Mucosa of stomach (tissue), 1 donor: ENCODE results near the gene TBC1D1.

Source experiments
- H3K27me3 ChIP-seq: one replicate; pipeline ENCODE4 v1.7.0; 2013; ENCODE audit warnings: mild to moderate bottlenecking, low read length; ENCODE audit not compliant: control insufficient read depth, insufficient read depth
- H3K36me3 ChIP-seq: one replicate; pipeline ENCODE4 v1.7.0; 2013; ENCODE audit warnings: low read length; ENCODE audit not compliant: control insufficient read depth, insufficient read depth
- H3K4me1 ChIP-seq: one replicate; pipeline ENCODE4 v1.7.0; 2013; ENCODE audit warnings: mild to moderate bottlenecking, low read length; ENCODE audit not compliant: control insufficient read depth, insufficient read depth
- H3K4me3 ChIP-seq: one replicate; pipeline ENCODE4 v1.7.0; 2013; ENCODE audit warnings: low read length
- H3K9ac ChIP-seq: one replicate; pipeline ENCODE4 v1.7.0; 2013; ENCODE audit warnings: mild to moderate bottlenecking, low read length, moderate library complexity
- H3K9me3 ChIP-seq: one replicate; pipeline ENCODE4 v1.7.0; 2013; ENCODE audit warnings: mild to moderate bottlenecking, low read length, moderate library complexity; ENCODE audit not compliant: control insufficient read depth
- donor health status: Pancreatic carcinoma.

The TBC1D1 gene

GRCh38 chr4:37991623-37992410 is 100.9 kb downstream of the TBC1D1 start:
- Histone ChIP-seq H3K27me3 (no peaks in the 10 kb centered on the region), H3K9ac (no peak overlapping the region), H3K9me3 (no peaks in the 10 kb centered on the region), H3K4me3 (no peak overlapping the region), H3K4me1 (no peaks in the 10 kb centered on the region), H3K36me3 (no peaks in the 10 kb centered on the region)

- Histone ChIP-seq H3K9me3 (no peaks in the 10 kb centered on the region), H3K4me3 (no peak overlapping the region), H3K4me1 (no peaks in the 10 kb centered on the region), H3K27me3 (no peaks in the 10 kb centered on the region), H3K9ac (no peak overlapping the region), H3K36me3 (no peaks in the 10 kb centered on the region)
These were observed 102.9 kb downstream of the TBC1D1 start for GRCh38 chr4:37993806-37994205.

- Histone ChIP-seq H3K36me3 (no peaks in the 10 kb centered on the region), H3K9ac (no peak overlapping the region), H3K9me3 (no peaks in the 10 kb centered on the region), H3K4me1 (peaks cover 1% of the 10 kb centered on the region), H3K4me3 (no peak overlapping the region), H3K27me3 (no peaks in the 10 kb centered on the region)
These were observed 103.7 kb downstream of the TBC1D1 start for GRCh38 chr4:37994569-37994968.

- Histone ChIP-seq H3K9ac (no peak overlapping the region), H3K4me3 (no peak overlapping the region), H3K27me3 (no peaks in the 10 kb centered on the region), H3K9me3 (no peaks in the 10 kb centered on the region), H3K4me1 (peaks cover 4% of the 10 kb centered on the region), H3K36me3 (no peaks in the 10 kb centered on the region)
These were observed 104.5 kb downstream of the TBC1D1 start for GRCh38 chr4:37995299-37995821.

- peaks cover 4% of the 10 kb centered on the region for H3K4me1 ChIP-seq
These were observed 105.3 kb downstream of the TBC1D1 start for GRCh38 chr4:37995981-37996775.

GRCh38 chr4:37998226-37998625 is 107.3 kb downstream of the TBC1D1 start:
- H3K9ac ChIP-seq, result no peak overlapping the region
- no peaks in the 10 kb centered on the region for H3K36me3 ChIP-seq
- no peak overlapping the region for H3K4me3 ChIP-seq
- peaks cover 4% of the 10 kb centered on the region for H3K4me1 ChIP-seq
- no peaks in the 10 kb centered on the region for H3K27me3 ChIP-seq
- no peaks in the 10 kb centered on the region for H3K9me3 ChIP-seq

More at GRCh38 chr4:37995981-37996775, 105.3 kb downstream of the TBC1D1 start:
- no peak overlapping the region for H3K9ac ChIP-seq
- H3K36me3 ChIP-seq, result no peaks in the 10 kb centered on the region
- no peaks in the 10 kb centered on the region for H3K9me3 ChIP-seq
- no peak overlapping the region for H3K4me3 ChIP-seq
- H3K27me3 ChIP-seq, result no peaks in the 10 kb centered on the region

DNA sequence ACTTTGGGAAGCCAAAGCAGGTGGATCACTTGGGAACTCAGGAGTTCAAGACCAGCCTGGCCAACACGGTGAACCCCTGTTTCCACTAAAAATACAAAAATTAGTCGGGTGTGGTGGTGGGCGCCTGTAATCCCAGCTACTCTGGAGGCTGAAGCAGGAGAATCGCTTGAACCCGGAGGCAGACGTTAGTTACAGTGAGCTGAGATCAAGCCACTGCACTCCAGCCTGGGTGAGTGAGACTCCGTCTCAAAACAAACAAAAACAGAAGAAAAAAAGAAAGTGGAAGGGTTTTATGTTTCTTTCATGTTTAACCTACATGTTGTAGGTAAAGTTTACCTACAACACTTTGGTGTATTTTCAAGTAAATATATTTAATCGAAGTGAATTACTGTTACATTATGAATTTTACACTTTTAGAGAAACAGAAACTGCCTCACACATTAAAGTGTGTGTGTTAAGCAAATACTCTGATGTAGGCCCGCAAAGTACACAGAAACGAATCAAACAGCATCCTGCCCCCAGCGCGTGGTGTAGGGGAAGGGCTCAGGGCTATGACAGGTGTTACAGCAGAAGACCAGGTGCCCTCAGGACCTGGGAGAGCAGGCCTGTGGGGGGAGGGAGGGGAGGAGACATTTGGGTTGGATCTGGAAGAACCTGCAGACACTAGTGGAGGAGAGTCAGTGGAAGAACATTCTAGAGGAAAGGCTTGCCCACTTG is 108.3 kb downstream of the TBC1D1 start:
- Histone ChIP-seq H3K9ac (no peak overlapping the region), H3K36me3 (no peaks in the 10 kb centered on the region), H3K4me3 (no peak overlapping the region), H3K4me1 (peaks cover 4% of the 10 kb centered on the region), H3K27me3 (no peaks in the 10 kb centered on the region), H3K9me3 (no peaks in the 10 kb centered on the region)

- no peaks in the 10 kb centered on the region for H3K9me3 ChIP-seq
- H3K4me1 ChIP-seq, result peaks cover 6% of the 10 kb centered on the region
- no peaks in the 10 kb centered on the region for H3K36me3 ChIP-seq
- H3K4me3 ChIP-seq, result no peak overlapping the region
- H3K9ac ChIP-seq, result no peak overlapping the region
- no peaks in the 10 kb centered on the region for H3K27me3 ChIP-seq
These were observed 109.1 kb downstream of the TBC1D1 start for GRCh38 chr4:37999965-38000364.

DNA sequence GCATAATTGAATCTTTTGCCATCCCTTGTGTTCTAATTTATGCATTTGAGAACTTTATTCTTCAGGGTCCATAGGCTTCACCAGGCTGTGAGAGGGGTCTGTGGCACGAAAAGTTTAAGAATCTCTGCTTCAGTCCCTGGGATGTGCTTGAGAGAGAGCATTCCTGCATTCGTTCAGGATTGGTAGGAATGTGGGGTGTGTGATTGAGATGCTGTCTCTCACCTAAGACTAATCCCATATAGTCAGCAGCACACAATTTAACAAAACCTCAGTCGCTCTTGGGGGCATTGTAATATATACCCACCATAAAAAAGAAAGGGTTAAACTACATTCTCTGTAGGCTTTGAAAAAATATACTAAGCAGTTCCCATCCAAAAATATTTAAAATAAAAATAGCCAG is 111.0 kb downstream of the TBC1D1 start:
- Histone ChIP-seq H3K9me3 (no peaks in the 10 kb centered on the region), H3K4me1 (peaks cover 14% of the 10 kb centered on the region), H3K36me3 (no peaks in the 10 kb centered on the region)

DNA sequence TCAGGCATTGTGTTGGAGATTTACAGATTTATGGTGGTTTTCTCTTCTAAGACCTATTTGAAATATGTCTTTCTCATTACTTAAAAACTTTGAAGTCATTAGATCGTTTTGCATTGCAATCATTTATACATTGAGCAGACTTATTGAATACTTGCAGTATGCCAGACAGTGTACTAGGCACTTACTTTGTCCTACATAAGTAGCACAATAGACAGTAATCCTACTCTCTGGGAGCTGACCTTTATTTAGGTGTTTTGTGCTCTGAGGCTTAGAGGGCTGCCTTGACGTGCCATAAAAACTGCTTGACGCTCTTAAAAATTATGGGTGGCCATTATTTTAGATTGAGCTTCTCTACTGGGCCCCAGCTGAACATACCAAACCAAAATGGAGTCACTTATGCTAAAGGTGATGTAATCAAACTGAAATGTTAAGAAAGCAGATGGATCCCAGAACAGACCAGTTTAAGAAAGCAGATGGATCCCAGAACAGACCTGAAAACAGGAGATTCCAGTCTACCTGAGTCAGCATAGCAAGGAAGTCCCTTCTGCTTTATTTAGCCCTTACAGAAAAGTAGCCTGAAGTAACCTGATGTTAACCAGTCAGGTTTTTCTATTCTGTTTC is 111.7 kb downstream of the TBC1D1 start:
- Histone ChIP-seq H3K27me3 (no peaks in the 10 kb centered on the region), H3K9ac (no peak overlapping the region), H3K36me3 (no peaks in the 10 kb centered on the region), H3K9me3 (no peaks in the 10 kb centered on the region), H3K4me3 (no peak overlapping the region), H3K4me1 (peaks cover 14% of the 10 kb centered on the region)

More for the DNA sequence above, 111.0 kb downstream of the TBC1D1 start:
- Histone ChIP-seq H3K27me3 (no peaks in the 10 kb centered on the region), H3K4me3 (no peak overlapping the region), H3K9ac (no peak overlapping the region)

DNA sequence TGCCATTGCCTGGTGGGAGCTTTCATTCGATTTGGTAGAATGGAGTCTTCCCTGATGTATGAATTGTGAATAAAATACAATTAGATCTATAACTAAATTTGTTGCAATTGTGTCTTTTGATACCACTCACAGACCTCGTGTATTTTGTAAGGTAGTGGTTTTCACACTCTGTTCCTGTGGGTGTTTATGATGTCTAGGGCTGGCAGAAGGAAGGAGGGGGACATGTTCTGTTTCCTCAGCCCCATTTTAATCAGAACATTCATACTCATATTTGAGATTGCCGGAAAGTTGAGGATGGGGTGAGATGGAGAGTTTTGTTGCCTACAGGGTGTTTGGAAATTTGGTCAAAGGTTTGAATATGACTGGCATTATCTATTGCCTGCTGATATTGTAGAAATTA is 112.2 kb downstream of the TBC1D1 start:
- no peaks in the 10 kb centered on the region for H3K9me3 ChIP-seq
- H3K9ac ChIP-seq, result no peak overlapping the region
- no peaks in the 10 kb centered on the region for H3K36me3 ChIP-seq
- peaks cover 14% of the 10 kb centered on the region for H3K4me1 ChIP-seq
- H3K27me3 ChIP-seq, result no peaks in the 10 kb centered on the region
- H3K4me3 ChIP-seq, result no peak overlapping the region
